ENCODE results near the gene BRD3OS. TPM values are rescaled to one million over a fixed set of nuclear protein-coding genes. Genes with fewer than 3 reads are reported as not detected.
A peak's percentile ranks its signal among the peaks of the same experiment; 100 is the strongest.

BRD3OS gene
- total RNA-seq, 6 donors from 2014 or later: 7.0 to 17.8 (median 11.6) TPM

DNA sequence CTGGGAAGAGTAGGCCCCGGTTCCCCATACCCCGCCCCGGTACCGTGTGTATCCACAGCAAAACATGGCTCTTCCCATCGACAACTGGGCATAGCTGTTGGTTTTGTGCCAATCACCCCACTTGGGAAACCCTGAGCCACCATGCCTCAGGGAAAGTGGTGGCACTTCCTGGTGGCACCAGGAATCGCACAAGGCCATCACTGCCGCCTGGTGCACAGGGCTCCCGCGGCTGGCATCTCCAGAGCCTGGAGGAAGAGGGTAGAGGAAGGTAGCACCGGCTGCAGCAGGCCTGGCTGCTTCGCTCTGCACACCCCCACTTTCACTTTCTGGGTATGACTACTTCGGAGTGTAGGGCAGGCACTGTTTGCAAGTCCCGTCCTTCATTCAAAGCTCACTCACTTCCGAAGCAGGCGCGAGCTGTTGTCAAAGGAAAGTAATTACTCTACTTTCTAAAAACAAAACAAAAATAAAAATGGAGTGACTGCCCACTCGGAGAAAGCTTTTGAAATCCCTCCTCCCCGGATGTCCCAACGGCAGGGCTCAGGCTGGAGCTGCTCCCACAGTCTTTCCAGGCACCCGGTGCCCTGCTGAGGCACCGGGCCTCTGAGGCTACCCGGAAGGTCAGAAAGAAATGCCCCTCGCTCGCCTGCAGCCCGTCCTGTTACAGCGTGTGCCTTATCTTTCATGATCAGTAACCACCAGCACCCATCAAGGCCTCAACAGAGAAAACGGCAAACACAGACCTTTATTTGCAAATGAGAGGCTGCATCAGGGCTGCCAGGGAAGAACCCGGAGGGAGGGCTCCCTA, 40.5 kb downstream of the BRD3OS start:
- Histone ChIP-seq H3K36me3 (no peaks in the 10 kb centered on the region), H3K9me3 (no peaks in the 10 kb centered on the region), H3K4me1 (peaks cover 44 to 71% (median 52%) of the 10 kb centered on the region in 4 donors), H3K27ac (peak overlapping the region; percentile 75 to 99 (median 82)), H3K4me3 (peak overlapping the region; percentile 46 to 96 (median 92)), H3K27me3 (no peaks in the 10 kb centered on the region)
- DNase-seq (peak; percentile 67 to 70), ATAC-seq (ENCODE audit: low FRiP score in 2 of 2) (no peak)
- WGBS, 2 donors: 7% methylated on average over 22 to 28 of the region's 28 CpGs
- TF ChIP-seq POLR2A (IDR thresholded peaks at IDR 0.05): peak in 1 of 4 donors; percentile 19
- TF ChIP-seq, protein P1, sequence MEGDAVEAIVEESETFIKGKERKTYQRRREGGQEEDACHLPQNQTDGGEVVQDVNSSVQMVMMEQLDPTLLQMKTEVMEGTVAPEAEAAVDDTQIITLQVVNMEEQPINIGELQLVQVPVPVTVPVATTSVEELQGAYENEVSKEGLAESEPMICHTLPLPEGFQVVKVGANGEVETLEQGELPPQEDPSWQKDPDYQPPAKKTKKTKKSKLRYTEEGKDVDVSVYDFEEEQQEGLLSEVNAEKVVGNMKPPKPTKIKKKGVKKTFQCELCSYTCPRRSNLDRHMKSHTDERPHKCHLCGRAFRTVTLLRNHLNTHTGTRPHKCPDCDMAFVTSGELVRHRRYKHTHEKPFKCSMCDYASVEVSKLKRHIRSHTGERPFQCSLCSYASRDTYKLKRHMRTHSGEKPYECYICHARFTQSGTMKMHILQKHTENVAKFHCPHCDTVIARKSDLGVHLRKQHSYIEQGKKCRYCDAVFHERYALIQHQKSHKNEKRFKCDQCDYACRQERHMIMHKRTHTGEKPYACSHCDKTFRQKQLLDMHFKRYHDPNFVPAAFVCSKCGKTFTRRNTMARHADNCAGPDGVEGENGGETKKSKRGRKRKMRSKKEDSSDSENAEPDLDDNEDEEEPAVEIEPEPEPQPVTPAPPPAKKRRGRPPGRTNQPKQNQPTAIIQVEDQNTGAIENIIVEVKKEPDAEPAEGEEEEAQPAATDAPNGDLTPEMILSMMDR (IDR thresholded peaks at IDR 0.05): no peak
- TF ChIP-seq POLR2AphosphoS5 (IDR thresholded peaks at IDR 0.05): peak in 1 of 2 donors; percentile 16

DNA sequence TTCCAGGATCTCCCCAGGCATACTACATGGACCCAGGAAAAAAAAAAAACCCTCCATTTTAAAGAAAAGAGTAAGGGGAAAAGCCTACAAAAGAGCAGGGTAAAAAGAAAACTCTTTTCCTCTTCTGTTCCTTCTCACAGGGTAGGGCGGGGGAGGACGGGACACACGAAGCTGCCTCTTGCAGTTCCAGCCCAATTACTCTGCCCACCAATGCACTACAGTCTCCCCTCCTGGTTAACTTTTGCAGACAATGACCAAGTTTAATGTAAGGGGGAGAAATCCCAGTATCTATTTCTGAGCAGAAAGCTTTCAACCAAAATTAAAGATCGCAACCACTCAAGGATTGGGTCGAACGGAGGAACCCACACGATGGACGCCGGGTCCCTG, 41.2 kb downstream of the BRD3OS start:
- WGBS, 2 donors: 1 to 2% methylated on average over 9 of the region's 9 CpGs
- peak overlapping the region; percentile 75 to 99 (median 82) for H3K27ac ChIP-seq
- H3K9me3 ChIP-seq: no peaks in the 10 kb centered on the region
- peak overlapping the region; percentile 46 to 96 (median 92) for H3K4me3 ChIP-seq
- no peaks in the 10 kb centered on the region for H3K27me3 ChIP-seq
- DNase-seq (no peak), ATAC-seq (ENCODE audit: low FRiP score in 2 of 2) (no peak)
- no peak for TF ChIP-seq EP300 (IDR thresholded peaks at IDR 0.05)
- H3K36me3 ChIP-seq: no peaks in the 10 kb centered on the region
- peaks cover 38 to 64% (median 44%) of the 10 kb centered on the region in 4 donors for H3K4me1 ChIP-seq

DNA sequence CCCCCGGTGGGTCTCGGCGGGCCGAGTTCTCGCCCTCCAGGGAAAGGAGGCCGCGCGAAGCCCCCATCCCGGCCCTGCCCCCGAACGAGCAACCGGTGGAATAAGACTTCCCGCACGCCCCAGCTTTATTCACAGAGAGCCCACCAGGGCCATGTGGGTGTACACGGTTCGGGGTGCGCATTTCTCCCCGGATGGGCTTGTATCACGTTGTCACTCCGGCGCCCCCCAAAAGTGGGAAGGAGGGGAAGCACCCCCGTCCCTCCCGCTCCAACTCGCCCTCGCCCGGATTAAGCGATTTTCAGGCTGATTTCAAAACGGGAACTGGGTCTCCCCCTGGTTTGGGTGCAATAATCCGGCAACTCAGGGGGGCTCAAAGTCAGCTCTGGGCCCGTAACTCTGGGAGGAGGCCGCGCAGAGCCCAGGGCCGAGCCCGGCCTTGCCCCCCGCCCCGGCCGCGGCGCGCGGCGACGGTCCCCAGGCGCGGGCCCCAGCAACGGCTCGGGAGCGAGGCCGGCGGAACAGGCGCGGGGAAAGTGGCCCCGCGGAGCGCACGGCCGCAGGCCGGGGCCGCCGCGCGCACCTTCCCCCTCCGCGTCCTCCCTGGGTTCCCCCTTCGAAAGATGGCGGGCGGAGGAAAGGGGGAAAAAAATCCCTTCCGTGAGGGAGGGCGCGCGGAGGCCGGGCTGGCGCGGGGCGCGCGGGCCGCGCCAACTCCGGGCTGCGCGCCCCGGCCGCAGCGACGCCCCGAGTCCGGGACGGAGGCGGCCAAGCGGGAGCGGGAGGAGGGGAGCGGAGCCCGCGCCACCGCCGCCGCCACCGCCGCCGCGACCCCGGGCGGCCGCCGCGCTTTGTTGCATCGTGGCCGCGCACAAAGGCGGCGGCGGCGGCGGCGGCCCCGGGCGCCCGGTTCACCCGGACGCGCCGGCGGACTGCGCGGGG, 41.9 kb downstream of the BRD3OS start:
- Histone ChIP-seq H3K36me3 (no peaks in the 10 kb centered on the region), H3K4me3 (peak overlapping the region; percentile 46 to 96 (median 92)), H3K27me3 (no peaks in the 10 kb centered on the region), H3K9me3 (no peaks in the 10 kb centered on the region), H3K27ac (peak overlapping the region; percentile 75 to 99 (median 82)), H3K4me1 (peaks cover 34 to 57% (median 38%) of the 10 kb centered on the region in 4 donors)
- peak in 1 of 2 donors; percentile 0 for ATAC-seq (ENCODE audit: low FRiP score in 2 of 2)
- DNase-seq: peak in 1 of 2 donors; percentile 90
- no peak for TF ChIP-seq POLR2A (IDR thresholded peaks at IDR 0.05)
- TF ChIP-seq, protein P1 (IDR thresholded peaks at IDR 0.05): peak in 1 of 6 experiments; percentile 11
- 0 to 1% methylated on average over 13 to 54 of the region's 126 CpGs for WGBS, 2 donors

DNA sequence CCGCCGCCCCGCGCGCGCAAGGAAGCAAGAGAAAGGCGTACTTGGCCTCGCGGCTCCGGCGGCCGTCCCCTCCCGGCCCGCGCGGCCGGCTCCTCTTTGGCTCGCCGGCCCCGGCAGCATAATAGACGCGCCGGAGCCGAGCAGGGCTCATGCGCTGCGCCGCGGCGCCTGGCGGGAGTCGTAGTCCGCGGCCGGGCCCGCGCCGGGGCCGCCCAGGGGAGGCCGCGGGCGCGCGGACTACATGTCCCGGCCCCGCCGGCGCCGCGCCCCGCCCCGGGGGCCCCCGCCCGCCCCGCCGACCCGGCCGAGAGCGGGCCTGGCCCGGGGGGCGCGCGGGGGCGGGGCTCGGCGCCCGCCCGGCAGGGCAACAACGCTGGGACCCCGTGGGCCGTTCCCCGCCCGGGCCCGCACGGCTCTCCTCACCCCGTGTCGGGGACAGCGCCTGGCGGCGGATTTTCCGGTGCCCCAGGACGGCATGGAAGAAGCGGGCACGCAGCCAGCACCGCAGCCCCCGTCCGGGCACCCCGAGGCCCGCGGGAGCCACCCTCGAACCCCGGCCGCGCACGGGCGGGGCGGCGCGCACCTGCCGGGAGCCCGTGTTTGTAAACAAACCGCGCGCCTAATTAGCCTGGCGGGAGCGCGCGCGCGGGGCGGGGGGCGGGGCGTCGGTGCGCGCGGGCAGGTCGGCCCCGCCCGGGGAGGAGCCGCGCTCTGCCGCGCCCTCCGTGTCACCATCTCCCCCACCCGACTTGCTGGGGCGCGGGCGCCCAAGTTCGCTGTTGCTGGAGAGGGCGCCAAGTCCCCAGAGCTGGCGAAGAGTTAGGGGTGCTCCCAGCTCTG, 42.8 kb downstream of the BRD3OS start, which contains the start of gene BRD3:
BRD3 (minus strand) TSS at position 123 of the 840 bp plus-strand sequence. CDS start 14,549 bp downstream, outside the sequence.
- DNase-seq (peak; percentile 92 to 98), ATAC-seq (ENCODE audit: low FRiP score in 2 of 2) (peak; percentile 89 to 93)
- TF ChIP-seq POLR2AphosphoS5 (IDR thresholded peaks at IDR 0.05) (peak; percentile 59 to 83), EP300 (IDR thresholded peaks at IDR 0.05) (no peak), POLR2A (IDR thresholded peaks at IDR 0.05) (peak in 3 of 4 donors; percentile 60 to 74 (median 61))
- TF ChIP-seq, protein P1 (IDR thresholded peaks at IDR 0.05): peak in 2 of 6 experiments; percentile 7 to 39
- H3K9me3 ChIP-seq: no peaks in the 10 kb centered on the region
- 0 to 1% methylated on average over 9 to 17 of the region's 131 CpGs for WGBS, 2 donors
- H3K4me3 ChIP-seq: peak within 1 kb of the TSS; percentile 88 to 96 (median 92)
- H3K27ac ChIP-seq: peak within 1 kb of the TSS; percentile 96 to 99 (median 97)
- peaks cover 25 to 48% (median 29%) of the 10 kb centered on the region in 4 donors for H3K4me1 ChIP-seq
- H3K36me3 ChIP-seq: no peaks in the 10 kb centered on the region
- H3K27me3 ChIP-seq: no peaks in the 10 kb centered on the region

Data from upper lobe of left lung (tissue), 6 donors.